Lower lobe of right lung (tissue), 2 donors: ENCODE measurements around the gene WNT2B. TPM values are rescaled to one million over a fixed set of nuclear protein-coding genes. Genes with fewer than 3 reads are reported as not detected.

Source experiments
- ATAC-seq, 2 donors: fragments of 200-7000 bp; cut with Tn5 transposase; one replicate each; pipeline ENCODE4 v1.9.1; 2020 to 2022; ENCODE audit warnings: mild to moderate bottlenecking in 2 of 2, moderate library complexity in 2 of 2
- DNase-seq: peaks from one replicate; pipeline ENCODE4 v3.0.0-alpha.2; 2020
- H3K27ac ChIP-seq: fragments of 200-600 bp; one replicate; pipeline ENCODE4 v1.8.0; 2022
- H3K27me3 ChIP-seq: fragments of 200-600 bp; one replicate; pipeline ENCODE4 v1.8.0; 2022; ENCODE audit warnings: low read depth
- H3K36me3 ChIP-seq: fragments of 200-600 bp; one replicate; pipeline ENCODE4 v1.8.0; 2022; ENCODE audit warnings: mild to moderate bottlenecking
- H3K4me1 ChIP-seq: fragments of 200-600 bp; one replicate; pipeline ENCODE4 v1.8.0; 2022
- H3K4me3 ChIP-seq: fragments of 200-600 bp; one replicate; pipeline ENCODE4 v1.8.0; 2022; ENCODE audit warnings: mild to moderate bottlenecking
- H3K9me3 ChIP-seq: fragments of 200-600 bp; one replicate; pipeline ENCODE4 v1.8.0; 2022
- CTCF ChIP-seq: fragments of 200-600 bp; IDR thresholded peaks from one replicate; pipeline ENCODE4 v1.8.0; 2022; ENCODE audit warnings: antibody characterized with exemption, mild to moderate bottlenecking
- intact Hi-C: fragments of 100-400 bp; cut with DNase I; formaldehyde crosslinking; loops from one replicate; pipeline ENCODE4 v1.11.0; 2022
- total RNA-seq: library from RNA; stranded (reverse); fragmentation: NEBNext Ultra II Directional; extraction: Animal tissue kit (Norgen Biotek cat#: 25700); gene quantifications from one replicate; pipeline ENCODE4 v1.2.1, GENCODE V29; 2021
- donor health status: DM: no; HTN: yes; CAD: no; lungs with severe emphysema.

Gene WNT2B
- total RNA-seq, 1 donor from 2014 or later = 11.8 TPM

- Histone ChIP-seq H3K4me3 (no peak overlapping the region), H3K4me1 (peaks cover 17% of the 10 kb centered on the region), H3K27ac (no peak overlapping the region), H3K9me3 (no peaks in the 10 kb centered on the region), H3K27me3 (peaks cover 42% of the 10 kb centered on the region), H3K36me3 (no peaks in the 10 kb centered on the region)
- DNase-seq (no peak), ATAC-seq (no peak)
- no peak for TF ChIP-seq CTCF
- intact Hi-C loops = no loop called here
Measured at GRCh38 chr1:112505878-112506277, 2.9 kb upstream of the WNT2B start.

- intact Hi-C loops = no loop called here
- no peak for ATAC-seq
- Histone ChIP-seq H3K9me3 (no peaks in the 10 kb centered on the region), H3K4me3 (no peak overlapping the region), H3K27me3 (peaks cover 42% of the 10 kb centered on the region), H3K36me3 (no peaks in the 10 kb centered on the region), H3K27ac (no peak overlapping the region), H3K4me1 (peaks cover 17% of the 10 kb centered on the region)
- DNase-seq = no peak
- no peak for TF ChIP-seq CTCF
Measured at GRCh38 chr1:112506306-112506705, 2.5 kb upstream of the WNT2B start.

GRCh38 chr1:112506731-112507130 lies 2.0 kb upstream of the WNT2B start:
- Histone ChIP-seq H3K9me3 (no peaks in the 10 kb centered on the region), H3K36me3 (no peaks in the 10 kb centered on the region), H3K4me3 (no peak overlapping the region), H3K27ac (no peak overlapping the region), H3K27me3 (peaks cover 42% of the 10 kb centered on the region), H3K4me1 (peaks cover 13% of the 10 kb centered on the region)
- DNase-seq (no peak), ATAC-seq (no peak)
- intact Hi-C loops = no loop called here
- TF ChIP-seq CTCF = no peak

- DNase-seq = no peak
- H3K27me3 ChIP-seq = peaks cover 36% of the 10 kb centered on the region
- no peak overlapping the region for H3K4me3 ChIP-seq
Measured at GRCh38 chr1:112507336-112507735, 1.4 kb upstream of the WNT2B start.

GRCh38 chr1:112507921-112508277 lies 866 bp upstream of the WNT2B start:
- Histone ChIP-seq H3K27ac (no peak overlapping the region), H3K9me3 (no peaks in the 10 kb centered on the region), H3K27me3 (peaks cover 31% of the 10 kb centered on the region), H3K4me3 (peak overlapping the region; percentile 59), H3K36me3 (no peaks in the 10 kb centered on the region), H3K4me1 (peaks cover 18% of the 10 kb centered on the region)
- no peak for TF ChIP-seq CTCF
- intact Hi-C loops = no loop called here
- ATAC-seq = peak; percentile 23 to 36
- no peak for DNase-seq

More at GRCh38 chr1:112507336-112507735, 1.4 kb upstream of the WNT2B start:
- no peaks in the 10 kb centered on the region for H3K9me3 ChIP-seq
- peaks cover 13% of the 10 kb centered on the region for H3K4me1 ChIP-seq
- no peak for TF ChIP-seq CTCF
- no peaks in the 10 kb centered on the region for H3K36me3 ChIP-seq
- intact Hi-C loops = no loop called here
- no peak overlapping the region for H3K27ac ChIP-seq
- ATAC-seq = no peak
